HG03097 (cell line): ENCODE data around the gene SLC1A3.

Experiments
- ATAC-seq: cut with Tn5 transposase; IDR thresholded peaks from one replicate; pipeline ENCODE4 v1.9.1; 2021; ENCODE audit not compliant: unreplicated experiment, low FRiP score

The SLC1A3 gene

DNA sequence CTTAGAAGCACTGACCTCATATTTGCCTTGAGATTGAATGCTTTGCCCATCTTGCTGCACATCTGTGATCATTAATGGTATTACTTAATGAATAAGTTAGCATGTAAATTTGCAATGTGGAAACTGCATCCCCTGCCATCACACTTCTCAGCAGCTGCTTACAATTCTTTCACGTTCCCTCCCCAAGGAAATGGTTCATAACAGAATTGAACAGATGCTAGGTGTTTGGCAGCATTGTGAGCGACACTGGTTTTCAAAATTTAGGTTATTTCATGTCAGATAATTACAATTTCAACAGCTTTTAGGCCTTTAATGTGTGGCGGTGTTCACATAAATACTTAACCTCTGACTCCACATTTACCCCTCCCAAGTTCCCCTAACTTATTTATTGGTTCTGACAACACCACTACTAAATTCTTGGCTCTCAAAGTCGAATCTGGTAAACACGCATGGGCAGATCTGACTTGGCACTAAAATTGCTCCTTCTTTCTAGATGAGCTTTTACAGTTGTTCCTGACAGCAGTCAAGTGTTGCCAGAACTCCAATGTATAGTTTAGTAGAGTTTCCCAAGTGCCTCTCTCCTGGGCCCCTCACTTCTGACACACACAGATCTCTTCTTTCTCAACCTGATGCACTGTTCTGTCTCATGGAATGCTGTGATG is 46.8 kb downstream of the SLC1A3 start:
- no peak for ATAC-seq

DNA sequence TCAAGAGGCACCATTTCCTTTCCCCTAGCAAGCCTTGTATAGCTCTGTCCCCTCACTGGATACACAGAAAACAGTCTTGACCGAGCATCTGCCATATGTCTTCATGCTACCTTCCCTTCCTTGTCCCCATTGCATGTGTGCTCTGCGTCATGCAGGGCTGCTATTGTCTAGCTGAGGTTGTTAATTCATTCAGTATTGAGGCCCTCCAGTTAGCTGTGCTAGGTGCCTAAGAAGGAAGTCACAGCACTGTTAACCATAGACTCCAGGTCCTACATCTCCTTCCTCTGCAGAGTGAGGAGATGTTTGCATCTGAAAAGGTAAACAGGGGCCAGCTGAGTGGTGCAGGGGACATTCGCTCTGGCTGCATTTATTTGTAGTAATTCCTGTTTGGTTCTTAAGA is 48.2 kb downstream of the SLC1A3 start:
- no peak for ATAC-seq

DNA sequence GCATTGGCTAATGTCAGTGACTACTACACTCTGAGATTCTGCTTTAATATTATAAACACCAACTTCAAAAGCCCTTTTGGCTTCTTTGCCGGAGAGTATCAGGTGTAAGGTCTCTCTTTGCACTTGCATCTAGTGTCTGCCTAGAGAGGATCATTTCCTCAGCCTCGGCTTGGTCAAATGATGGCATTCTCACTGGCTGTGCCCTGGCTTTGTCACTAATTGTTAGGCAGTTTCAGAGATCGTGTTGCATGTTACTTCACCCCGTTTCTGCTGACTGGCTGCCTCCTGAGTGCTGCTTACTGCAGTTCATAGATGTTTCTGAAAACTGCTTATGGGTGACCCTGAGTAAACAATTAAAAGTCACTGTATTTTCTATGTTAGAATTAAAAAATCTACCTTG is 48.8 kb downstream of the SLC1A3 start:
- no peak for ATAC-seq

- no peak for ATAC-seq
These were observed 50.1 kb downstream of the SLC1A3 start for GRCh38 chr5:36656556-36656955.

GRCh38 chr5:36657563-36657995 is 51.2 kb downstream of the SLC1A3 start:
- no peak for ATAC-seq

DNA sequence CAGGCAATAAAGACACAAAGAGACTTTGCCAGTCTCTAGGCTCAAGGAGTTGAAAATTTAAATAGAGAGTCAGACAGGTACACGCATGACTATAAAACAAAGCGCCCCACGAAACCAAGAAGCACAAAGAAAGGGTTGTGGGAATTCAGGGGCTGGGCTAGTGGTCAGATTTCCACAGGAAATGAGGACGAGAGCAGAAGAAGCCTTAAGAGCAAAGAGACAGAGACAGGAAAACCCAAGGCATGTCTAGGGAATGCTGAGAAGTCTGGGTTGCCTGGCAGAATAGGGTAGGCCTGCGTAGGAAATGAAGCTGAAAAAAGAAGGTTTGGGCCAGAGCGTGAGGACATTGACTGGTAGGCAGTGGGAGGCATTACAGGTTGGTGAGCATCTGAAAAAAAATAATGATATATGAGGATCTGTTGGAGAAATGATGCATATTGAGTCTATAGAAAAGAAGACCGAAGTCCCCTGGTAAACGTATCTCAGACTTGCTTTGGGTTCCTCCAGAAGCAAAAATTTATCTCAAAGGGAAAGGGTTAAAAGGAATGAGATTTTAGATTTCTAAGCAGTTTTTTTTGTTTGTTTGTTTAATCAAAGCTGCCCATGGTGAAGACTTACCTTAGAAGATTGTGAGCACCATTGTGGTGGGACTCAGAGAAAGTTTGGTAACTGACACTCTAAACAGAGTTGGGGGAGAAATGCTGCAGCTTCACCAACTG is 51.8 kb downstream of the SLC1A3 start:
- no peak for ATAC-seq

- no peak for ATAC-seq
These were observed 53.0 kb downstream of the SLC1A3 start for GRCh38 chr5:36659411-36659810.

DNA sequence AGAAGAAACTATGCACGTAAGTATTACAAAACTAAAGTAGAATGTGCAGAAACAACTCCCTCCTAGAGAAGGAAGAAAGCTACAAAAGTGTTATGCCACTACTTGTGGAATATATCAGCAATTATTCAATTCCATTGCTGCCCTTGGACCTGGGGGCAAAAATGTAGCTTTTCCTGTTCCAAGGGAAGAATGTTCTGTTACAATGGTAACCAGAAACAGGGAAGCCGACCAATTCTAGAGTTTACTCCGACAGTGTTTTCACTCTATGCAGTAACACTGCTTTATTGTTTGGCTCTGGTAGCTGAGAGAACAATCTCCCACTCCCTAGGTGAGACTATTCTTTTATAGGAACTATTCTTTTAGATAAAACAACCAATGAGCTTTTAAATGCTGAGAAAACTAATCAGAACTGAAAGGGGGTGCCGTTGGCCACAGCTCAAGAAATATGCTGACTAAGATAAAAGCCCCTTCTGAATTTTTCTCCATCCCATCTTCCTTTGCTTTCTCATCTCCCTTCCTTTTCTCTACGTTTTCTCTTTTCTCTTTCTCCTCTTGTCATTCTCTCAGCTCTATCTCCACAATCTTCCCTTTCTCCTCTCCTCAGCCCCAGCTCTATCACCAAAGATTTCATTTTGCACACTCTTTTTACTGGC is 54.1 kb downstream of the SLC1A3 start:
- no peak for ATAC-seq

DNA sequence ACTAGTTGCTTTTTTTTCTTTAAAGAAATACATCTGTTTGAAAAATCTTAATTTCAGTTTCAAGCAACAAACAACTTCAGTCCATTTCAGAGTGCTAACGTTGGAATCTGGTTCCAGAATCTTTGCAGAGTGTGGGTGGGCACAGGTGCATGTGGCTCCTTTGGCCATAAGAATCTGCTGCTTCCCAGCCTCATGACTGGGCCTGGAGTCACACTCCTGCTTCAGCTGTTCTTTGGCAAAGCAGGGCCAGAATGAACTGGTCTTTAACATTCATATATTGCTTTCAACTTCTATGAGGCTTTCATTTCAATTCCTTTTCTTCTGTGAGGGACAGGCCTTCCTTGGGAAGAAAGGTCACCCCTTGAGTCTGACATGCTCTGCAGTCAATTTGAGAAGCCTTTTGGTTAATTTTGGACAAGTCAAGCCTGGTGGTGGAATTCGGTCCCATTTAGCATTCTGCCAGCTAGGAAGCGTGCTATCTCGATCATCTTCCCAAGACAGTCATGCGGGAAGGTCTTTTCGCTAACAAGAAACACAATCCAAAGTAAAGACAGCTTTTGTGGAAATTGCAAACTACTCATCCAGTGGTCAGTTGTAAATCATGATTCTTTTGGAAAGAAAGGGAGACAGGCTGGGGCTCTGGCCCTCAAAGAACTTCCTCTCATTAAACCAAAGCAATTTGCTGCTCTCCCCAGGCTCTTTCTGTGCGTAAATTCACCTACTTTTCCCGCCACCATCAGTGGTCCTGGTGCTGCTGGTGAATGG is 55.2 kb downstream of the SLC1A3 start:
- ATAC-seq = no peak

- no peak for ATAC-seq
These were observed 56.0 kb downstream of the SLC1A3 start for GRCh38 chr5:36662291-36662851.

GRCh38 chr5:36664766-36665165 is 58.4 kb downstream of the SLC1A3 start:
- no peak for ATAC-seq

DNA sequence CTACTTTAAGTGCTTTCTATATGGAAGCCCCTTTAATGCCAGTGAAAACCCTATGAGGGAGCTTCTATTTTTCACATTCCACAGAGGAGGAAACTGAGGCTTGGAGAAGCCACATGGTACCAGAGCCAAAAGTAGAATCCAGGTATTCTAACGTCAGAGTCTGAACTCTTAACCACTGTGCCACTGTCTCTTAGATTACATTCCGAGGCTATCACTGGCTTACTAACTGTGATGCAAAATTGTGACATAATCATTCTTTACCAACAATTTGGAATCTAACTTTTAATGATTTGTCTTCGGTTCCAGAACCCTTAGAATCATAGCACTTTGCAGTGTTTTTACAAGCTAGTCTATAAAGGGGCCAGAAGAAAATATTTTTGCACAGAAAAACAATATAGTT is 59.2 kb downstream of the SLC1A3 start:
- no peak for ATAC-seq

DNA sequence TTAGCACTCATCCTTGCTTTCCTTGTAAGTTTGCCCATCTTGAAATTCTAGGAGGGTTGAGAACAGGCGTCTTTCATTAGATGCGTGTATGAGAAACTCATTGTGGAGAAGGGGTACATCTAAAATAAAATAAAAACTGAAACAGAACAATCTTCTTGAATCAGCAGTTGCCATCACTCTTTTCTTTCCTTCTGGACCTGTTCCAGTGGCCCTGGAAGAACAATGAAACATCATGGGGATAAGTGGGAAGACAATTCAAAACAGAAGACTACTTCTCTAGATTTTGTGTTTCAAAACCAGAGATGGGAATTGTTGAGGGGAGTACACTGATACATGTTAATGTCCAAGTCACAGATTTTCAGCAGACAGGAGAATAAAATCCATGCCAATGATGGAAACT is 59.9 kb downstream of the SLC1A3 start:
- no peak for ATAC-seq

DNA sequence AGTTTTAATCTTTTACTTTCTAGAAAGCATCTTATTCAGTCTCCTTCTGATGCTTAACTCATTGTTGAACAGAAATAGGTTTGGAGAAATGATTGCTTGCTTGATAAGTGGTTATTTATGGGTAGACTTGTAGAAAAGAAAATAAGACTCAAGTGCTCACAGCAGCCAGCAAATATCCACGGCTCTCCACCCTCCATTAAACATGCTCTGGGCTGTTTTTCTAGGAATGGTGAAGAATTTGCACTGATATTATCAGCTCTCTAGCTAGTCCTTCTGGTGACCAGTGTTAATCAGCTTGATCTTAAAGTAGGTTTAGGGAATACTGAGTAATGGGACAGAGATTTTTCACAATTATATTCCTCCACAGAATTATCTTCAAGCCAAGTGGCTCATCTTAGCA is 60.6 kb downstream of the SLC1A3 start:
- no peak for ATAC-seq

- no peak for ATAC-seq
These were observed 61.4 kb downstream of the SLC1A3 start for GRCh38 chr5:36667824-36668223.

- ATAC-seq = no peak
These were observed 62.7 kb downstream of the SLC1A3 start for GRCh38 chr5:36669015-36669651.

GRCh38 chr5:36670548-36670947 is 64.1 kb downstream of the SLC1A3 start:
- no peak for ATAC-seq

DNA sequence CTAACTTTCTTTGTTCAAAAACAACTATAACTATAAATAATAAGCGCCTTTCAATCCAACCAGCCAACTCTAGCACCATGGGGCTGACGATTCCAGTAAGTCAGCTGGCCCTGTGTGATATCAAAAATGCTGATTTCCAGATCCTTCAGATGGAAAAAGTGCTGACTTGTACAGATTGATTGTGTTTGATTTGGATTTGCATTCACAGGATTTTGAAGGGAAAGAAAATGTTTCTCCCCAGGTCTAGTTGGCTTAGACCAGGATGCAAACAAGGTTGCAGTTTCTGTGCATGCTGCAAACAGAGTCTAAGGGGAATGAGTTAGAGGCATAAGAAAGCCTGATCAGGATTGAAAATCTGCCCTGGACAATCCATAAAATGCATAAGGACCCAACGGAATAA is 68.9 kb downstream of the SLC1A3 start:
- ATAC-seq = no peak

DNA sequence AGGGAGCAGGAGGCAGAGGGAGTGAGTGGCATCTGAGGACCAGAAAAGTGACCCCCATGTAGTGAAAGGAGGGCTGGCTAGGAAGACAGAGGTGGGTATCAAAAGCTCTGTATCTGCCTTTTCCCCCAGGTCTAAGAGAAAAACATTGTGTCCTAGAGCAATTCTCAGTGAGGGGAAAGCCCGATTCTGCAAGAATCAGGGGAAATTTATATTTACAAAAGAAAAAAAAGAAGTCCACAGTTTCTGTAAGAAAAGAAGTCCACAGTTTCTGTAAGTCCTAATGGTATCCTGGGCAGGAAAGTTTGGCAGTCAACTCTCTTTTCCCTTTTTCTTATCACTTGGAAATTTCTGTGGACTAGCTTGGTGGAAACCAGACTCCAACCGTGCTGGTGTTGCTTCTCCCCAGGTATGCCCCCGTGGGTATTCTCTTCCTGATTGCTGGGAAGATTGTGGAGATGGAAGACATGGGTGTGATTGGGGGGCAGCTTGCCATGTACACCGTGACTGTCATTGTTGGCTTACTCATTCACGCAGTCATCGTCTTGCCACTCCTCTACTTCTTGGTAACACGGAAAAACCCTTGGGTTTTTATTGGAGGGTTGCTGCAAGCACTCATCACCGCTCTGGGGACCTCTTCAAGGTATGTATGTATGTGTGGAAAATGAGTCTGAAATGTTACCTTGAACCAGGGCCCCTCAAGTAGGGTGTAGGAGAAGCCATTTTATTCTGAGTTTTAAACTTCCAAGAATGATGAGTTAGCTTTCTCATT is 73.0 kb downstream of the SLC1A3 start:
- ATAC-seq = no peak

DNA sequence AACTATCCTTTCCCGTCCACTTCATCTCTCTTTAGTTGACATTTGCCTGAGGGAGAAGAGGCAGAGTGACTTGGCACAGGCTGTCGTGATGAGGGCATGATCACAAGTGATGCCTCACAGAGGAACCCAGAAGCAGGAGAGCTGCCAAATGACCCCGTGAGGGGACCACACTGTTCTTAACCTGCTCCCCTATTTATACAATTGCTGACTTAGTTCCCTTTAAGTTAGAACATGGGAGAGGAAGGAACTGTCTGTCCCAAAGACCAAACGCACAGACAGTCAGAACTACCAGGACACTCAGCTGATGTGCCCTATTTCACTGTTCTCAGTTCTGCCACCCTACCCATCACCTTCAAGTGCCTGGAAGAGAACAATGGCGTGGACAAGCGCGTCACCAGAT is 73.7 kb downstream of the SLC1A3 start:
- ATAC-seq = no peak
